ENCODE measurements around the gene SH3BP4.

SH3BP4 gene

DNA sequence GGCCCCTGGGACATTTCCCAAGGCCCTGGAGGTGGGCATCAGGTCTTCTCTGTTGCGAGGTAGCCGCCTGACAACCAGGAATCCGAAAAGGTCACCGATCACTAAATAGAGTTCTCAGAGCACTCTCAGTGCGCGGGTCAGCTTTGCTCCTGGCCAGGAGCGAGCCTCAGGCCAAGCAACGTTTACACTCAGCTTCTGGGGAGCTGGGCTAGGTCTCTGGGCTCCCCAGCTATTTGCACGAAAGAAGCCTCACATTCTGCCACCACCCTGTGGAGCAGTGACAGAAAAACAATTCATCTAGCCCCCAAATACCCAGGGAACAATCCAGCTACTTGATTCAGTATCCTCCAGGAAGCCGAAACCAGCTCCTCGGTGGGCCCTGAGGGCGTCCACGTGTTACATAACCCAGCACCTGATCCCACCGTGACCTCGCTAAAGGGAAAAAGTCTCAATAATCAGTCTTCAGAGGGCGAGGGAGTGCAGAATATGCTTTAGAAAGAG is 3.3 kb downstream of the SH3BP4 start:
- Histone ChIP-seq H3K9me3 (ENCODE audit: control insufficient read depth, low read length) (no peaks in the 10 kb centered on the region), H3K27me3 (ENCODE audit: control insufficient read depth, insufficient read depth, low read length, poor library complexity, severe bottlenecking) (peaks cover 13% of the 10 kb centered on the region), H3K4me1 (ENCODE audit: control insufficient read depth, insufficient read depth, low read length) (peaks cover 57% of the 10 kb centered on the region), H3K27ac (ENCODE audit: insufficient read depth, low read depth, low read length, poor library complexity, severe bottlenecking) (peak overlapping the region; percentile 79), H3K4me3 (ENCODE audit: insufficient read depth, low read depth, low read length) (peak overlapping the region; percentile 86), H3K36me3 (ENCODE audit: control insufficient read depth, insufficient read depth, low read length) (no peaks in the 10 kb centered on the region)
- 50 to 53% methylated on average over 16 of the region's 16 CpGs for WGBS, 2 experiments

- no peaks in the 10 kb centered on the region for H3K9me3 ChIP-seq (ENCODE audit: control insufficient read depth, low read length)
- H3K4me3 ChIP-seq (ENCODE audit: insufficient read depth, low read depth, low read length), result no peak overlapping the region
- 90 to 92% methylated on average over 9 to 10 of the region's 10 CpGs for WGBS, 2 experiments
- no peaks in the 10 kb centered on the region for H3K36me3 ChIP-seq (ENCODE audit: control insufficient read depth, insufficient read depth, low read length)
- H3K27ac ChIP-seq (ENCODE audit: insufficient read depth, low read depth, low read length, poor library complexity, severe bottlenecking), result no peak overlapping the region
- H3K27me3 ChIP-seq (ENCODE audit: control insufficient read depth, insufficient read depth, low read length, poor library complexity, severe bottlenecking), result peaks cover 4% of the 10 kb centered on the region
- H3K4me1 ChIP-seq (ENCODE audit: control insufficient read depth, insufficient read depth, low read length), result peaks cover 62% of the 10 kb centered on the region
Observed at GRCh38 chr2:234955971-234956509, 4.2 kb downstream of the SH3BP4 start.

GRCh38 chr2:234957834-234958135 is 6.0 kb downstream of the SH3BP4 start:
- Histone ChIP-seq H3K27me3 (ENCODE audit: control insufficient read depth, insufficient read depth, low read length, poor library complexity, severe bottlenecking) (no peaks in the 10 kb centered on the region), H3K9me3 (ENCODE audit: control insufficient read depth, low read length) (no peaks in the 10 kb centered on the region), H3K27ac (ENCODE audit: insufficient read depth, low read depth, low read length, poor library complexity, severe bottlenecking) (no peak overlapping the region), H3K4me1 (ENCODE audit: control insufficient read depth, insufficient read depth, low read length) (peaks cover 63% of the 10 kb centered on the region), H3K4me3 (ENCODE audit: insufficient read depth, low read depth, low read length) (no peak overlapping the region), H3K36me3 (ENCODE audit: control insufficient read depth, insufficient read depth, low read length) (no peaks in the 10 kb centered on the region)
- 85 to 86% methylated on average over 3 of the region's 3 CpGs for WGBS, 2 experiments

DNA sequence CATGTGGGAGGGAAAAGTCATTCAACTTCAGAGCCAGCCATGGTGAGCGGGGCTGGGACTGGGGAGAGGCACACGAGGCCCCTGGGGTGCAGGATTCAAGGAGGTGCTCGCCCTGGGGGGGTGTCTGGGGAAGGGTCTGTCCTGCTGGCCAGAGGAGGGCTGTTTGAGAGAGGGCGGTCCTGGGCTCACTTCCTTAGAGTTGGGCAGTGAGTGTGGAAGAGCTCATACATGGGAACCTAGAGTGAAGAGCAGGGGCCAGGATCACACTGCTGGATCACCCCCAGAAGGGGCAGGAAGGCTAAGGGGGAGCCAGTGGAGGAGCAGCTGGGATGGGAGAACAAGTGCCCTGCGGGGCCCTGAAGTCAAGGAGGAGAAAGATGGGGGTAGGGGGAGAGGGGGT is 6.5 kb downstream of the SH3BP4 start:
- Histone ChIP-seq H3K27ac (ENCODE audit: insufficient read depth, low read depth, low read length, poor library complexity, severe bottlenecking) (no peak overlapping the region), H3K4me1 (ENCODE audit: control insufficient read depth, insufficient read depth, low read length) (peaks cover 65% of the 10 kb centered on the region), H3K27me3 (ENCODE audit: control insufficient read depth, insufficient read depth, low read length, poor library complexity, severe bottlenecking) (no peaks in the 10 kb centered on the region)

GRCh38 chr2:234958746-234959395 is 7.1 kb downstream of the SH3BP4 start:
- Histone ChIP-seq H3K9me3 (ENCODE audit: control insufficient read depth, low read length) (no peaks in the 10 kb centered on the region), H3K36me3 (ENCODE audit: control insufficient read depth, insufficient read depth, low read length) (no peaks in the 10 kb centered on the region), H3K4me1 (ENCODE audit: control insufficient read depth, insufficient read depth, low read length) (peaks cover 70% of the 10 kb centered on the region), H3K27me3 (ENCODE audit: control insufficient read depth, insufficient read depth, low read length, poor library complexity, severe bottlenecking) (no peaks in the 10 kb centered on the region), H3K27ac (ENCODE audit: insufficient read depth, low read depth, low read length, poor library complexity, severe bottlenecking) (no peak overlapping the region), H3K4me3 (ENCODE audit: insufficient read depth, low read depth, low read length) (no peak overlapping the region)
- 87 to 92% methylated on average over 10 of the region's 10 CpGs for WGBS, 2 experiments

More for the DNA sequence above, 6.5 kb downstream of the SH3BP4 start:
- no peaks in the 10 kb centered on the region for H3K9me3 ChIP-seq (ENCODE audit: control insufficient read depth, low read length)
- H3K36me3 ChIP-seq (ENCODE audit: control insufficient read depth, insufficient read depth, low read length), result no peaks in the 10 kb centered on the region
- H3K4me3 ChIP-seq (ENCODE audit: insufficient read depth, low read depth, low read length), result no peak overlapping the region
- 90% methylated on average over 5 of the region's 5 CpGs for WGBS, 2 experiments

- Histone ChIP-seq H3K36me3 (ENCODE audit: control insufficient read depth, insufficient read depth, low read length) (no peaks in the 10 kb centered on the region), H3K4me1 (ENCODE audit: control insufficient read depth, insufficient read depth, low read length) (peaks cover 61% of the 10 kb centered on the region), H3K9me3 (ENCODE audit: control insufficient read depth, low read length) (no peaks in the 10 kb centered on the region), H3K27ac (ENCODE audit: insufficient read depth, low read depth, low read length, poor library complexity, severe bottlenecking) (no peak overlapping the region), H3K4me3 (ENCODE audit: insufficient read depth, low read depth, low read length) (no peak overlapping the region), H3K27me3 (ENCODE audit: control insufficient read depth, insufficient read depth, low read length, poor library complexity, severe bottlenecking) (no peaks in the 10 kb centered on the region)
- WGBS, 2 experiments, result 75% methylated on average over 13 of the region's 13 CpGs
Observed at GRCh38 chr2:234960175-234961088, 8.6 kb downstream of the SH3BP4 start.

GRCh38 chr2:234961784-234962183 is 10.0 kb downstream of the SH3BP4 start:
- no peak overlapping the region for H3K4me3 ChIP-seq (ENCODE audit: insufficient read depth, low read depth, low read length)
- H3K27ac ChIP-seq (ENCODE audit: insufficient read depth, low read depth, low read length, poor library complexity, severe bottlenecking), result no peak overlapping the region
- H3K36me3 ChIP-seq (ENCODE audit: control insufficient read depth, insufficient read depth, low read length), result no peaks in the 10 kb centered on the region
- no peaks in the 10 kb centered on the region for H3K9me3 ChIP-seq (ENCODE audit: control insufficient read depth, low read length)
- no peaks in the 10 kb centered on the region for H3K27me3 ChIP-seq (ENCODE audit: control insufficient read depth, insufficient read depth, low read length, poor library complexity, severe bottlenecking)
- peaks cover 49% of the 10 kb centered on the region for H3K4me1 ChIP-seq (ENCODE audit: control insufficient read depth, insufficient read depth, low read length)
- 96% methylated on average over 2 of the region's 2 CpGs for WGBS, 2 experiments

DNA sequence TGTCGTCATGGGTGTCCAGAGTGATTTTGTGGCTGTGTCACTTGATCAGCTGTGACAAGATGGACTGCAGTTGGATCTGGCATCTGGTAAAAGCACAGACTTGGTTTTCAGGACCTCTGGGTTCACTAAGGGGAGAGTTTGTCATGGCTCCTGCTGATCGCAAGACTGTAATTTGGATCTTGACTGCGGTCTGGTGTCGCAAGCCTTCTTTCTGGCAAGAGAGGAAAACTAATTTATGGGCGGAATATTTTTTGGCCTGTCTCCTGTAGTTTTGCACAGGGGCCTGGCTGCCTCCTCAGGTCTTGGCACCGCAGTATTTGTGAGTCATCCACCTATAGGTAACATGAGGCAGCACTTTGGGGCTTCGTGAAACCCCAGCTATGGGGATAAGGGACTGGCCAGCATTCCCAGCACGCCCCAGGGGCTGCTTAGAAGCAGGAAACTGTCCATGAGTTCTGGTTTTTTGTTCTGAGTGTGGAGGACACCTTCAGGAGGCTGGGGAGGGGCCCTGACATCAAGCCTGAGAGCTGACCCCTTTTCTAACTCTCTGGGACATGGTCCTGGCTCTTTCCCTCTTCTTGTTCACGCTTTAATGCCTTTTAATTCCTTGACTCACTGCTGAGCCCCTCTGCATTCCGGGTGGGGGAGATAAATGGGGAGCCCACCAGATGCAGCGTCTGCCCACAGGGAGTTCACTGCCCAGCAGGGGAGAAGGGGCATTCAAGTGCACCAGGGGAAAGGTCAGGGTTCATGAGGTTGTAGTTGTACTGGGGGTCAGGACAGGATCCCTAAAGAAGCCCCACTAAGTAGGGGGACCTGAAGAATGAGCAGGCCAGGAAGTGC is 12.2 kb downstream of the SH3BP4 start:
- H3K4me1 ChIP-seq (ENCODE audit: control insufficient read depth, insufficient read depth, low read length), result peaks cover 34% of the 10 kb centered on the region
- no peaks in the 10 kb centered on the region for H3K9me3 ChIP-seq (ENCODE audit: control insufficient read depth, low read length)
- H3K27ac ChIP-seq (ENCODE audit: insufficient read depth, low read depth, low read length, poor library complexity, severe bottlenecking), result no peak overlapping the region
- no peak overlapping the region for H3K4me3 ChIP-seq (ENCODE audit: insufficient read depth, low read depth, low read length)
- H3K36me3 ChIP-seq (ENCODE audit: control insufficient read depth, insufficient read depth, low read length), result no peaks in the 10 kb centered on the region
- WGBS, 2 experiments, result 85 to 88% methylated on average over 11 of the region's 11 CpGs
- no peaks in the 10 kb centered on the region for H3K27me3 ChIP-seq (ENCODE audit: control insufficient read depth, insufficient read depth, low read length, poor library complexity, severe bottlenecking)

- no peak overlapping the region for H3K27ac ChIP-seq (ENCODE audit: insufficient read depth, low read depth, low read length, poor library complexity, severe bottlenecking)
- peaks cover 36% of the 10 kb centered on the region for H3K4me1 ChIP-seq (ENCODE audit: control insufficient read depth, insufficient read depth, low read length)
- 80% methylated on average over 18 of the region's 18 CpGs for WGBS, 2 experiments
- no peaks in the 10 kb centered on the region for H3K9me3 ChIP-seq (ENCODE audit: control insufficient read depth, low read length)
- no peaks in the 10 kb centered on the region for H3K27me3 ChIP-seq (ENCODE audit: control insufficient read depth, insufficient read depth, low read length, poor library complexity, severe bottlenecking)
- H3K36me3 ChIP-seq (ENCODE audit: control insufficient read depth, insufficient read depth, low read length), result no peaks in the 10 kb centered on the region
- no peak overlapping the region for H3K4me3 ChIP-seq (ENCODE audit: insufficient read depth, low read depth, low read length)
Observed at GRCh38 chr2:234964631-234965461, 13.0 kb downstream of the SH3BP4 start.

All from ectodermal cell (in vitro differentiated cells).